Measurements from ENCODE around the gene MYH9.
"Not testable (repeated sequence)": the region's sequence is repeated elsewhere in the genome, so short reads cannot be mapped to it uniquely, and the experiment has no call there.

MYH9 gene

GRCh38 chr22:36255572-36255971, 132.2 kb downstream of the MYH9 start:
- in situ Hi-C loops (cut with MboI; ENCODE audit: low sequenced_read_pairs) = not testable (repeated sequence)

- in situ Hi-C loops (cut with MboI; ENCODE audit: low sequenced_read_pairs) = no loop called here
These were observed 134.0 kb downstream of the MYH9 start for GRCh38 chr22:36253523-36254490.

GRCh38 chr22:36252754-36253522, 134.8 kb downstream of the MYH9 start, which contains the start of gene APOL1:
TSS of gene APOL1 (plus strand) at chr22:36253133. CDS start at chr22:36254956, 1,823 bp downstream.
- in situ Hi-C loops (cut with MboI; ENCODE audit: low sequenced_read_pairs) = no loop called here

- in situ Hi-C loops (cut with MboI; ENCODE audit: low sequenced_read_pairs) = not testable (repeated sequence)
These were observed 135.7 kb downstream of the MYH9 start for GRCh38 chr22:36251979-36252608.

GRCh38 chr22:36250292-36250960, 137.3 kb downstream of the MYH9 start:
- in situ Hi-C loops (cut with MboI; ENCODE audit: low sequenced_read_pairs) = not testable (repeated sequence)

GRCh38 chr22:36249160-36249559, 138.6 kb downstream of the MYH9 start:
- in situ Hi-C loops (cut with MboI; ENCODE audit: low sequenced_read_pairs) = no loop called here

- in situ Hi-C loops (cut with MboI; ENCODE audit: low sequenced_read_pairs) = no loop called here
These were observed 139.8 kb downstream of the MYH9 start for GRCh38 chr22:36247955-36248354.

- in situ Hi-C loops (cut with MboI; ENCODE audit: low sequenced_read_pairs) = no loop called here
These were observed 141.0 kb downstream of the MYH9 start for GRCh38 chr22:36246718-36247117.

GRCh38 chr22:36245805-36246356, 141.9 kb downstream of the MYH9 start:
- in situ Hi-C loops (cut with MboI; ENCODE audit: low sequenced_read_pairs) = no loop called here

- in situ Hi-C loops (cut with MboI; ENCODE audit: low sequenced_read_pairs) = no loop called here
These were observed 143.0 kb downstream of the MYH9 start for GRCh38 chr22:36244522-36245391.

GRCh38 chr22:36243986-36244385, 143.8 kb downstream of the MYH9 start:
- in situ Hi-C loops (cut with MboI; ENCODE audit: low sequenced_read_pairs) = no loop called here

- in situ Hi-C loops (cut with MboI; ENCODE audit: low sequenced_read_pairs) = no loop called here
These were observed 148.2 kb downstream of the MYH9 start, which contains the start of gene APOL2 for GRCh38 chr22:36239401-36240171. TSS of gene APOL2 (minus strand) at chr22:36239527. CDS start at chr22:36233162, 6,365 bp downstream.

- in situ Hi-C loops (cut with MboI; ENCODE audit: low sequenced_read_pairs) = no loop called here
These were observed 148.7 kb downstream of the MYH9 start for GRCh38 chr22:36239150-36239400.

GRCh38 chr22:36238373-36239149, 149.2 kb downstream of the MYH9 start:
- in situ Hi-C loops (cut with MboI; ENCODE audit: low sequenced_read_pairs) = no loop called here

GRCh38 chr22:36237462-36238372, 150.1 kb downstream of the MYH9 start:
- in situ Hi-C loops (cut with MboI; ENCODE audit: low sequenced_read_pairs) = no loop called here

- in situ Hi-C loops (cut with MboI; ENCODE audit: low sequenced_read_pairs) = no loop called here
These were observed 151.1 kb downstream of the MYH9 start for GRCh38 chr22:36236388-36237319.

Data from HL-60/S4 treated with retinoic acid at 250 ng/mL for 4 days and 3 days (cell line).